SK-MEL-5 (cell line): Measurements from ENCODE around the gene TRPT1. TPM values are rescaled to one million over a fixed set of nuclear protein-coding genes. Genes with fewer than 3 reads are reported as not detected.

ENCODE experiments used
- DNase-seq: peaks from one replicate; pipeline ENCODE4 v3.0.0-alpha.2; 2016; ENCODE audit warnings: low read depth, low spot score
- in situ Hi-C: cut with HindIII; loops from 2 replicates; pipeline ENCODE4 v1.10.0; 2016; ENCODE audit warnings: low sequenced_read_pairs, high pct_unique_total_duplicates, low pct_unique_long_range_greater_than_20kb
- total RNA-seq: library from RNA; depleted of rRNA; stranded (reverse); fragments of >200 nt; shearing (Covaris generic); gene quantifications from 2 replicates; pipeline ENCODE4 v1.2.3, GENCODE V29; 2014

The TRPT1 gene
- total RNA-seq, 1 experiment from 2014 or later = 30.7 TPM

- no peak for DNase-seq
- in situ Hi-C loops = no loop called here
Measured at GRCh38 chr11:64260147-64260708, 34.2 kb upstream of the TRPT1 start.

- DNase-seq = no peak
- in situ Hi-C loops = no loop called here
Measured at GRCh38 chr11:64259533-64260067, 33.6 kb upstream of the TRPT1 start.

DNA sequence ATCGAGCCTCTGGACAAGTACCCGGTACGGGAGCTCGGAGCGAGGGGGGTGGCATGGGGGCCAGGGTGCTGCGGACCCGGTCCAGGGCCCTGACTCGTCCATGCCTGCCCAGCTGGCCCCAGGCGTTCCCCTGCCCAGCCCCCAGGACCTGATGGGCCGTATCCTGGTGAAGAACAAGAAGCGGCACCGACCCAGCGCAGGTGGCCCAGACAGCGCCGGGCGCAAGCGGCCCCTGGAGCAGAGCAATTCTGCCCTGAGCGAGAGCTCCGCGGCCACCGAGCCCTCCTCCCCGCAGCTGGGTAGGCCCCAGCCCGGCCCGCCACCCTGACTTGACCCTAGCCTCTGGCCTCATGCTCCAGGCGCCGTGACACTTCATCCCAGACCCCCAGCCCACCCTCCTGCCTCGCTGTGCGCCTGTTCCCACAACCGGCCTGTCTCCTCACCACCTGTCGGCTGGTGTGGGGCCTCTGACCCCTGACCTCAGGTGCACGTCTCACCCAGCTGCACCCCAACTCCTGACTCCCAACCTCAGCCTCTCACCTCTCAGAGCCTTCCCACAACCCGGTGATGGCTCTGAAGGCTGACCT lies 33.1 kb upstream of the TRPT1 start:
- in situ Hi-C loops = no loop called here
- DNase-seq = no peak

DNA sequence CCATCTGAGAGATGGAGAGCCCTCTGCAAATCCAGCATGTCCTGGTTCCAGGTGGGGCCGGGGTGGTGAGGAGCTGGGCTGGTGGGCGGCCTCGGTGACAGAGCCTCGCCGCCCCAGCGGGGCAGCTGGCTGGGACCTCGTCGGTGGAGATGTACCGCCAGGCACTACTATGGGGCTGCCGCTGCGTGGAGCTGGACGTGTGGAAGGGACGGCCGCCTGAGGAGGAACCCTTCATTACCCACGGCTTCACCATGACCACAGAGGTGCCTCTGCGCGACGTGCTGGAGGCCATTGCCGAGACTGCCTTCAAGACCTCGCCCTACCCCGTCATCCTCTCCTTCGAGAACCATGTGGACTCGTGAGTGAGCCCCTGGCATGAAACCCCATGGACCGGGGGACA lies 32.4 kb upstream of the TRPT1 start:
- no peak for DNase-seq
- in situ Hi-C loops = no loop called here

DNA sequence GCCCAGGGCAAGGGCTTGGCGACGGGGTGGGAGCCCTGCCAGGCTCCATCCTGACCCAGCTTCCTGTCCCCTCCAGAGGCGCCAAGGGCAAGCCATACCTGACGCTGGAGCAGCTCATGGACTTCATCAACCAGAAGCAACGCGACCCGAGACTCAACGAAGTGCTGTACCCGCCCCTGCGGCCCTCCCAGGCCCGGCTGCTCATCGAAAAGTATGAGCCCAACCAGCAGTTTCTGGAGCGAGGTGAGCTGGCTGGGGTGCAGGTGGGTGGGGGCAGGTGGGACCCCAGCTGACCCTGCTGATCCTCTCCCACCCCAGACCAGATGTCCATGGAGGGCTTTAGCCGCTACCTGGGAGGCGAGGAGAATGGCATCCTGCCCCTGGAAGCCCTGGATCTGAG lies 30.3 kb upstream of the TRPT1 start:
- DNase-seq = no peak
- in situ Hi-C loops = no loop called here

GRCh38 chr11:64255135-64256128 lies 29.4 kb upstream of the TRPT1 start:
- in situ Hi-C loops = no loop called here

GRCh38 chr11:64254326-64254725 lies 28.3 kb upstream of the TRPT1 start:
- no peak for DNase-seq
- in situ Hi-C loops = no loop called here

More at GRCh38 chr11:64255135-64256128, 29.4 kb upstream of the TRPT1 start:
- DNase-seq = no peak

DNA sequence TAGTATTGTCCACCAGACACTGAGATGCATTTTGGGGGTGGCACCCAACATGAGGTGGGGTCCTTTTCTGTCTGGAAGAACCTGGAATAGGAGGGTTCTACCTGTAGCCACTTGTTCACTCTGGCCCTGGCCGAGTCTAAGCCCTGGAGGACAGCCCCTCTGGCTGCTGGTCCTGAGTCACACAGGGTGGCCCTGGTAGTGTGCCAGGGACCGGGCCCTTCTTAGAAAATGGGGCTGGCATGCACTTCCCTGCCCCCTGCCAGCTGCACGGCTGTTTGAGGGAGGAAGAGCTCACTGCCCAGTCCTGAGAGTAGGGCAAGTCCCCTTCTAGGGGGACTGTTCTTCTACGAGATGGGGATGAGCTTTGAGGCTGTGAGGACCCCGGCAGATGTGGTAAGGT lies 27.5 kb upstream of the TRPT1 start:
- DNase-seq = no peak
- in situ Hi-C loops = no loop called here

GRCh38 chr11:64253043-64253442 lies 27.1 kb upstream of the TRPT1 start:
- in situ Hi-C loops = no loop called here
- DNase-seq = no peak

DNA sequence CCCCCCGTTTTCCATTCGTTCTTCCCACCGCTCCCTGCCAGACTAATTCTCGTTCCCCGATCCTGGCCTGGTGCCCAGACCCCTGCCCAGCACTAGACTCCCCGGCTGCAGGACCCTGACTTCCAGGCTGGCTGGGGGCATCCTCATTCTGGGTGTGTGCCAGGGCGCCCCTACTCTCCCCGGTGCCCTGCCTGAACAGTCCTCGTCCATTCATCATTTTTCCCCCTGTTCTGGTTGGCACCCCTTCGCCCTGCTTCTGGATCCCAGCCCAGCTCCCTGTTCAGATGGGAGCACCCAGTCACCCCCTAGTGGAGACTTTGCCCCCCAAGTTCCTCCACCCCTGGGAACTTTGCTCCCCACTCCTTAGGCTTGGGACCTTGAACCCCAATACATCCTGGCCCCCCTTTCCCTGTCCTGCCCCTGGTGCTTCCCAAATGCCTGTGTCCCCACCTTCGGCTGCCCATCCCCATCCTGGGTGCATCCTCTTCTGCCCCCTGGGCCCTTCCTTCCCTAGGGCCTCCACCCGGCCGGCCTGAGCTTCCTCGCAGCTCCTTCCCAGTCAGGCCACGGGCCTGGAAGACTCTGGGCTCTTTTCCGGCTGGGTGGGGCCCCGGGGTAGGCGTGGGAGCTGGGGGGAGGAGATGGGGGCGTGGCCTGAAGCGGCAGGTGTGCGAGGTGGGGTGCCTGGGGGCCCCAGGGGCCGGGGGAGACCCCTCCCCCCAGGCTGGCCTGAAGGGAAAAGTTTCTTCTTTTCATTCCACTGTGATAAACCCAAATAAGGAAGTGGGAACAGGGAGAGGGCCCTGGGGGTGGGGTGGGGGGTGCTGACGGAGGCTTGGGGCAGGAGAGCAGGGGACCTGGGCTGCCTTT lies 26.3 kb upstream of the TRPT1 start:
- in situ Hi-C loops = no loop called here
- DNase-seq = peak; percentile 50

DNA sequence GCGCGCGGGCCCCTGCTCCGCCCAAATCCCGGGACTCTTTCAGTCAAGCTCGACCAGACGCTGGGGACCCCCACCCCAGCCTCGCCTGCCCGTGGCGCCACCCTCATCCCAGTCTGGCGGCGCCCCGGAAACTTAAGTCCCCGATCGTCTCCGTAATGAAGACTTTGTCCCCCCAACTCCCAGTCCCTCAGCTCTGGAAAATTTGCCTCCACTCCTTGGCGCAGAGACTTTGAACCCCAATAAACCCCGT lies 25.7 kb upstream of the TRPT1 start:
- DNase-seq = no peak
- in situ Hi-C loops = no loop called here

GRCh38 chr11:64251016-64251752 lies 25.2 kb upstream of the TRPT1 start, which contains the start of gene PLCB3:
PLCB3 (plus strand) TSS chr11:64251530; CDS start chr11:64251650, 120 bp downstream.
- in situ Hi-C loops = no loop called here
- DNase-seq = no peak

DNA sequence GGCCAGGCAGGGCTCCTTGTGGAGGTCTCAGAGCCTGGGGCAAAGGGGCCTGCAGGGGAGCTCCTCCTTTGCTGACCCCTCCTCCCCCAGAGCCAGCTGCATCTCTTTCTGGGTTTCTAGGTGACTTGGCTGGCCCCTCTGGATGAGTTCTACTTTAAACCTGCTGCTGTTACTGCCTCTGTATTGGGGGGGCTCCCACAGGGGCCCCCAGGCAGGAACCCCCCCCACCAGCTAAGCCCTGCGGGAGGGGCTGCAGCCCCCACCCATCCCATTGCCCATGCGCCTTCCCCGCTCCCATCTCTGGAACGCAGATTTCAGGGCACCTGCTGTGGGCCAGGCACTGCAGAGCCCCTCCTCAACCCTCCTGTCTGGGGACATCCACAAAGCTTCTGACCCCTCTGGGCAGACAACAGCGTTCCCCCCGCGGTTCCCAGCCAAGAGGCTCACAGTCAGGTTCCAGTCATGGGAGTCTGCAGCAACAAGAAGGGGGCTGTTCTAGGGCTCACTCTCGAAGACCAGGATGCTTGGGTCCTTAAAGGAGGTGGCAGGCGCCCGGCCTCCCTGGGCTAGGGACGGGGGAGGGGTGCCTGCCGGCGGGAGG lies 24.5 kb upstream of the TRPT1 start:
- DNase-seq = no peak
- in situ Hi-C loops = no loop called here

DNA sequence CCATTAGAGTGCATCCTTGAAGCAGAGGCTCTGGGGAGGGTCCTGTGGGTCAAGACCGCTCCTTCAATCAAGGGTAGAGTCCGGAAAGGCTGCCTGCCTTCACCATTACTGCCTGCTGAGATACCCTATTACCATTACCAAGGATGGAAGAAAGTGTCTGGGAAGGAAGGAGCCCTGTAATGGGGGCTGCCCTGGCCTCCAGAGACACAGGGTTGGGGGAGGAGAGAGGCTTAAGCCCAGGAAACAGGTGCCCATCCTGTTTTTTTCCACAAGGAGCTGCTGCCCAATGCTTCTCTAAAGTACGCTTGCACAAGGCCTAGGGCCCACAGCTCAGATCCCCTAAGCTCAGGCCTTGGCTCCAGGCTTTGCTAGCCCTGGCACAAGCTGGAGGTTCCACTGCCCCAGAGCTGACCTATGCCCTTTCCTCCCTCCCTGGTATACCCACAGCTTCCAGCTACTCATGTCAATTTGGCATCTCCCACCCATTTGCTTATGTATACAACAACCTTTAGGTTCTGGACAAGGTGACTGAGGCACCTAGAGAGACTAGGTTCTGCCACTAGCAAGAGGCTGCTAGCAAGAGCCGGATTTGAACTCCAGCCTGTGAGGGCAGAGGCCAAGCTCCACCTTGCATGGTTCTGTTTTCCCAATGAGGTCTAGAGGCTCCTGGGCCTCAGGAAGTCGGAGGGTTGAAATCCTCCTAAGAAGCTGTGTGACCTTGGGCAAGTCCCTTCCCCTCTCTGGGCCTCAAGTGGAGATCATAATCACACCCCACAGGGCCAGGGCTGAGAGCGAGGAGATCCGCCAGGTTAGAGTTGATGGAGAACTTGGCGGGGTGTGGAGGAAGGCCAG lies 23.8 kb upstream of the TRPT1 start:
- no peak for DNase-seq
- in situ Hi-C loops = no loop called here

- no peak for DNase-seq
- in situ Hi-C loops = no loop called here
Measured at GRCh38 chr11:64249038-64249437, 23.1 kb upstream of the TRPT1 start.

DNA sequence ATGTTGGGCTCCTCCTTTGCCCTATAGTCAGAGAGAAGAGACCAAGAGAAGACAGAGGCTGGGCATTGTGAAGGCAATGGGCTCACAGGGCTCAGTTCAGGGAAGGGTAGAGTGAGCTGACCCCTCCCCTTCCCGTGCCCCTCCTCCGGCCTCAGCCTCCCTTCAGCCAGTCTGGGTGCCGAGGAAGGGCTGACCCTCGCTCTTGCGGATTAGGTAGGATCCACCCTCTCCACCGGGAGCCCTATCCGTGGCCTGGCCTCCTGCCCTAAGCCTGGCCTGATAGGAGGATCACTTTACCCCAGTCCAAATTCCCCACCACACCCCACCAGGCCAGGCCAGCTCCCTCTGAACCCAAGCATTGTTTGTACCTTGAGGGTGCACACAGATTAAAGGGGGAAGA lies 22.6 kb upstream of the TRPT1 start:
- in situ Hi-C loops = no loop called here
- no peak for DNase-seq
